Measurements from ENCODE around the gene LRRTM3. TPM values are rescaled to one million over a fixed set of nuclear protein-coding genes. Genes with fewer than 3 reads are reported as not detected.

LRRTM3 gene
- total RNA-seq, 6 donors from 2014 or later, result not detected

DNA sequence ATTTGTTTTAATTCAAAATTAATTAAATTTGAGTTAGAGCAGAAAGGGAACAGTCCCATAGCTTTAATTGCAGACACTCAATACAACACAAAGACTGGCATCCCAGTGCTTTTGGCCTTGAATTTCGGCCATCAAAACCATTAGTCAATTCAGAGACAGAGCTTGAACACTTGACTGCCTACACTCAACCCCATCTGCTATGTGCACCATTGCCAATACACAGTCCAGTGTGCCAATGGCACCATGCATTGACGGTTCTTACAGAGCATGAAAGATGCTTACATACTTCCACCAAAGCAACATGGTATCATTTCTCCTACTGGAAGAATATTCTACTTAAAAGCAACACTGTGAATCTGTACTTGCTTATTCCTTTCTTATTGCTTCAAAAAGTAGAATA is 43.6 kb upstream of the LRRTM3 start:
- no peaks in the 10 kb centered on the region for H3K4me1 ChIP-seq
- ATAC-seq (ENCODE audit: low FRiP score in 2 of 2) (no peak), DNase-seq (no peak)
- H3K4me3 ChIP-seq, result no peak overlapping the region
- no peak overlapping the region for H3K27ac ChIP-seq
- no peaks in the 10 kb centered on the region for H3K36me3 ChIP-seq
- no peaks in the 10 kb centered on the region for H3K27me3 ChIP-seq
- TF ChIP-seq EP300 (IDR thresholded peaks at IDR 0.05), result no peak
- no peak for TF ChIP-seq POLR2A (IDR thresholded peaks at IDR 0.05)
- no peak for TF ChIP-seq POLR2AphosphoS5 (IDR thresholded peaks at IDR 0.05)
- TF ChIP-seq, protein P1, sequence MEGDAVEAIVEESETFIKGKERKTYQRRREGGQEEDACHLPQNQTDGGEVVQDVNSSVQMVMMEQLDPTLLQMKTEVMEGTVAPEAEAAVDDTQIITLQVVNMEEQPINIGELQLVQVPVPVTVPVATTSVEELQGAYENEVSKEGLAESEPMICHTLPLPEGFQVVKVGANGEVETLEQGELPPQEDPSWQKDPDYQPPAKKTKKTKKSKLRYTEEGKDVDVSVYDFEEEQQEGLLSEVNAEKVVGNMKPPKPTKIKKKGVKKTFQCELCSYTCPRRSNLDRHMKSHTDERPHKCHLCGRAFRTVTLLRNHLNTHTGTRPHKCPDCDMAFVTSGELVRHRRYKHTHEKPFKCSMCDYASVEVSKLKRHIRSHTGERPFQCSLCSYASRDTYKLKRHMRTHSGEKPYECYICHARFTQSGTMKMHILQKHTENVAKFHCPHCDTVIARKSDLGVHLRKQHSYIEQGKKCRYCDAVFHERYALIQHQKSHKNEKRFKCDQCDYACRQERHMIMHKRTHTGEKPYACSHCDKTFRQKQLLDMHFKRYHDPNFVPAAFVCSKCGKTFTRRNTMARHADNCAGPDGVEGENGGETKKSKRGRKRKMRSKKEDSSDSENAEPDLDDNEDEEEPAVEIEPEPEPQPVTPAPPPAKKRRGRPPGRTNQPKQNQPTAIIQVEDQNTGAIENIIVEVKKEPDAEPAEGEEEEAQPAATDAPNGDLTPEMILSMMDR (IDR thresholded peaks at IDR 0.05), result no peak
- no peaks in the 10 kb centered on the region for H3K9me3 ChIP-seq
- 65 to 81% methylated on average over 2 of the region's 2 CpGs for WGBS, 2 donors

GRCh38 chr10:66886848-66887247 is 39.0 kb upstream of the LRRTM3 start:
- Histone ChIP-seq H3K36me3 (no peaks in the 10 kb centered on the region), H3K9me3 (no peaks in the 10 kb centered on the region), H3K4me3 (no peak overlapping the region), H3K27me3 (no peaks in the 10 kb centered on the region), H3K4me1 (no peaks in the 10 kb centered on the region), H3K27ac (no peak overlapping the region)
- DNase-seq (no peak), ATAC-seq (ENCODE audit: low FRiP score in 2 of 2) (no peak)
- TF ChIP-seq POLR2AphosphoS5 (IDR thresholded peaks at IDR 0.05), result no peak
- TF ChIP-seq EP300 (IDR thresholded peaks at IDR 0.05), result no peak
- TF ChIP-seq POLR2A (IDR thresholded peaks at IDR 0.05), result no peak
- TF ChIP-seq, protein P1 (IDR thresholded peaks at IDR 0.05), result no peak

- ATAC-seq (ENCODE audit: low FRiP score in 2 of 2), result no peak
- Histone ChIP-seq H3K36me3 (no peaks in the 10 kb centered on the region), H3K27me3 (no peaks in the 10 kb centered on the region), H3K27ac (no peak overlapping the region), H3K4me1 (no peaks in the 10 kb centered on the region), H3K9me3 (no peaks in the 10 kb centered on the region), H3K4me3 (no peak overlapping the region)
- no peak for DNase-seq
- TF ChIP-seq, protein P1 (IDR thresholded peaks at IDR 0.05), result no peak
- no peak for TF ChIP-seq POLR2A (IDR thresholded peaks at IDR 0.05)
- no peak for TF ChIP-seq POLR2AphosphoS5 (IDR thresholded peaks at IDR 0.05)
- TF ChIP-seq EP300 (IDR thresholded peaks at IDR 0.05), result no peak
- 56 to 68% methylated on average over 1 of the region's 1 CpG for WGBS, 2 donors
Measured at GRCh38 chr10:66888237-66888636, 37.6 kb upstream of the LRRTM3 start.

DNA sequence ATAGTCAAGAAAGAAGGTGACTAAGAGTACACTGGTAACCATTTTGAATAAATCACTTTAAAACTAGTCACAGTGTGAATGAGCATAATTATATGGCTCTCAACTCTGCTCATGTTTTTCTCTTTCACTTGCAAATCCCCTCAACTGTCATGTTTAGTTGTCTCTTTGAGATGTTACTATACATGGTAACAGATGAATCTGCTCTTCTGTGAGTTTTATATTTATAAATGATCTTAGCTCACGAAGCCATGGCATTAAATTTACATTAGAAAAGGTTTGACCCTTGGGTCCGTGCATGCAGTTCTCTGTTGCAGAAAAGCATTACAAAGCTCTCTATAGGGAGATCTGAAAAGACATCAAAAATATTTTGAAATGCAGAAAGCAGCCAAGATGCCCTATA is 33.0 kb upstream of the LRRTM3 start:
- Histone ChIP-seq H3K27ac (no peak overlapping the region), H3K36me3 (no peaks in the 10 kb centered on the region), H3K4me1 (no peaks in the 10 kb centered on the region), H3K9me3 (no peaks in the 10 kb centered on the region), H3K27me3 (no peaks in the 10 kb centered on the region), H3K4me3 (no peak overlapping the region)
- 47 to 51% methylated on average over 2 of the region's 2 CpGs for WGBS, 2 donors
- no peak for TF ChIP-seq EP300 (IDR thresholded peaks at IDR 0.05)
- ATAC-seq (ENCODE audit: low FRiP score in 2 of 2), result no peak
- DNase-seq, result no peak

DNA sequence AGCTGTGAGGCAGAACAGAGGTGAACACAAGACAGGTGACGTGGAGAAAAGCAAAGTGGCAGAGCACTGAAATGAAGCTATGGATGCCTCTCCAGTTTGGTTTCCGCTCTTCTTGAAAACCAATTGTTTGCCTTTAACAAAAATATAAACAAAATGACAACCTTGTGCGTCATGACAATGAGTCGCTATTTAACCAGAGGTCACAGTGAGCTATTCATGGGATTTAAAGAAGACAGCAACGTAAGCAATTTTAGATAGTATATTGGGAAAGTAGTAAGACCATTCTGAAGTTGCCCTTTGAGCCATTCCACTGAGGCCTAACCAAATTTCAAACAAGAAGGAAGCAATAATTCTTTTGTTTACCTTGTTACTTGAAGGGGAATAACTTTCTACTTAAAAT is 15.2 kb upstream of the LRRTM3 start:
- TF ChIP-seq POLR2A (IDR thresholded peaks at IDR 0.05), result no peak
- no peak for TF ChIP-seq POLR2AphosphoS5 (IDR thresholded peaks at IDR 0.05)
- TF ChIP-seq, protein P1 (IDR thresholded peaks at IDR 0.05), result no peak
- TF ChIP-seq EP300 (IDR thresholded peaks at IDR 0.05), result no peak
- H3K9me3 ChIP-seq, result no peaks in the 10 kb centered on the region
- no peak overlapping the region for H3K4me3 ChIP-seq
- no peaks in the 10 kb centered on the region for H3K36me3 ChIP-seq
- H3K4me1 ChIP-seq, result no peaks in the 10 kb centered on the region
- H3K27me3 ChIP-seq, result no peaks in the 10 kb centered on the region
- ATAC-seq (ENCODE audit: low FRiP score in 2 of 2), result no peak
- 81 to 86% methylated on average over 5 of the region's 5 CpGs for WGBS, 2 donors
- no peak for DNase-seq
- H3K27ac ChIP-seq, result no peak overlapping the region
